Loucy (cell line): ENCODE results near the gene C6orf47.

Experiments
- H2AFZ ChIP-seq: fragments of 200-600 bp; sonication (generic); 2 replicates; pipeline ENCODE4 v1.6.0; 2016; ENCODE audit warnings: antibody characterized with exemption, mild to moderate bottlenecking, low read length, moderate library complexity
- H3F3A ChIP-seq: fragments of 200-600 bp; 2 replicates; pipeline ENCODE4 v1.6.0; 2016; ENCODE audit warnings: antibody characterized with exemption, low read depth, mild to moderate bottlenecking
- H3K27me3 ChIP-seq: fragments of 200-600 bp; sonication (generic); 2 replicates; pipeline ENCODE4 v1.6.1; 2014; ENCODE audit warnings: low read length, mild to moderate bottlenecking; ENCODE audit not compliant: insufficient read depth, poor library complexity, severe bottlenecking
- H3K36me3 ChIP-seq: fragments of 200-600 bp; sonication (generic); 2 replicates; pipeline ENCODE4 v1.6.1; 2016; ENCODE audit warnings: low read length; ENCODE audit not compliant: insufficient read depth
- H3K4me1 ChIP-seq: fragments of 200-600 bp; sonication (generic); 2 replicates; pipeline ENCODE4 v1.5.1; 2014; ENCODE audit warnings: low read length, mild to moderate bottlenecking; ENCODE audit not compliant: insufficient read depth, poor library complexity, severe bottlenecking
- H3K4me2 ChIP-seq: fragments of 200-600 bp; sonication (generic); 2 replicates; pipeline ENCODE4 v1.6.0; 2014; ENCODE audit warnings: antibody characterized with exemption, low read length, low read depth, mild to moderate bottlenecking; ENCODE audit not compliant: poor library complexity, severe bottlenecking
- H3K4me3 ChIP-seq: fragments of 200-600 bp; sonication (generic); 2 replicates; pipeline ENCODE4 v1.5.1; 2014; ENCODE audit warnings: low read length, mild to moderate bottlenecking, mixed read lengths; ENCODE audit not compliant: poor library complexity, severe bottlenecking
- H3K79me2 ChIP-seq: fragments of 200-600 bp; sonication (generic); 2 replicates; pipeline ENCODE4 v1.6.1; 2014; ENCODE audit warnings: low read length; ENCODE audit not compliant: insufficient read depth
- H3K9ac ChIP-seq: fragments of 200-600 bp; sonication (generic); 2 replicates; pipeline ENCODE4 v1.6.0; 2014; ENCODE audit warnings: mild to moderate bottlenecking, low read depth, low read length, moderate library complexity; ENCODE audit not compliant: poor library complexity, severe bottlenecking
- H3K9me2 ChIP-seq: fragments of 200-600 bp; sonication (generic); replicated peaks from 2 replicates; pipeline ENCODE4 v1.6.1; 2016; ENCODE audit warnings: low read depth, low read length, mixed read lengths
- H3K9me3 ChIP-seq: fragments of 200-600 bp; sonication (generic); 2 replicates; pipeline ENCODE4 v1.6.1; 2014; ENCODE audit warnings: mild to moderate bottlenecking, antibody characterized with exemption, low read length, low read depth; ENCODE audit not compliant: insufficient read depth
- H4K20me1 ChIP-seq: fragments of 200-600 bp; sonication (generic); 2 replicates; pipeline ENCODE4 v1.6.0; 2014; ENCODE audit warnings: antibody characterized with exemption, low read length, mild to moderate bottlenecking; ENCODE audit not compliant: insufficient read depth, poor library complexity, severe bottlenecking
- CTCF ChIP-seq: fragments of 200-600 bp; sonication (generic); conservative IDR thresholded peaks from 2 replicates; pipeline ENCODE4 v1.5.1; 2014; ENCODE audit warnings: mild to moderate bottlenecking, antibody characterized with exemption, low read length
- EZH2phosphoT487 ChIP-seq: fragments of 200-600 bp; IDR thresholded peaks from 2 replicates; pipeline ENCODE4 v1.6.1; 2018; ENCODE audit warnings: antibody characterized with exemption, mild to moderate bottlenecking, moderate library complexity, borderline replicate concordance

The C6orf47 gene

DNA sequence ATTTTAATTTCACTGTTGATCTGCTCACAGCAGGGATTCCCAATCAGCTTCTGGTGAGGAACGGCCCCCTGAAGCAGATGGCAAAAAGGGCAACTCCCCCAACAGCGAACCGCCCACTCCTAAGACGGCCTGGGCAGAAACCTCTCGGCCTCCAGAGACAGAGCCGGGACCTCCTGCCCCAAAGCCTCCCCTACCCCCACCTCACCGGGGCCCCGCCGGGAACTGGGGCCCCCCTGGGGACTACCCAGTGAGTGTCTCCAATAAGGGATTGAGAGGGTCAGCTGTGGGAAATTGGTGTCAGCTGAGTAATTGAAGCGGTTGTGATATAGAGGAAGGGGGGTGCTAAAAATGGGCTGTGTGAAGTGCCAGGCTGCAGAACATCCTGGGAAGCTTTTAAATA, 33.6 kb downstream of the C6orf47 start:
- peaks cover 95% of the 10 kb centered on the region for H4K20me1 ChIP-seq
- no peaks in the 10 kb centered on the region for H3K9me2 ChIP-seq
- H3K36me3 ChIP-seq = peaks cover 91% of the 10 kb centered on the region
- H3K4me2 ChIP-seq = peak overlapping the region; percentile 18
- H3K9ac ChIP-seq = no peak overlapping the region
- H3K27me3 ChIP-seq = no peaks in the 10 kb centered on the region
- no peaks in the 10 kb centered on the region for H3K9me3 ChIP-seq
- H3K79me2 ChIP-seq = peaks cover 99% of the 10 kb centered on the region
- TF ChIP-seq EZH2phosphoT487 (no peak), CTCF (no peak)
- no peak overlapping the region for H2AFZ ChIP-seq
- H3K4me1 ChIP-seq = peaks cover 32% of the 10 kb centered on the region
- no peak overlapping the region for H3K4me3 ChIP-seq
- no peaks in the 10 kb centered on the region for H3F3A ChIP-seq

DNA sequence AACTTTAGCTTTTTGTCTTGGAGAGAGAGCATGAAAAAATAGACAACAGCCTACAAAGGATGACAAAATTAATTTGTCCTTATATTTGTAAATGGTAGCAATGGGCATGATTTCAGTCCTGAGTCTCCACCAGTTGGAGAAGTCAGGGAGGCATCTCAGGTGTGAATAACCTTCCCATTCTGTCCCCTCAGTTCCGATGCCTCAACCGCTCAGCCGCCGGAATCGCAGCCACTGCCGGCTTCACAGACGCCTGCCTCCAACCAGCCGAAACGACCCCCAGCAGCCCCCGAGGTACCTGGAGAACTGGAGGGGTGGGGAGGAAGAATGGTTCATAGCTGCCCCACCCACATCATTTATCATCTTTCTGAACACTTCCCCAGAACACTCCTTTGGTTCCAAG, 36.5 kb downstream of the C6orf47 start:
- H3K4me1 ChIP-seq = peaks cover 43% of the 10 kb centered on the region
- peaks cover 10% of the 10 kb centered on the region for H3K27me3 ChIP-seq
- H3K9ac ChIP-seq = peak overlapping the region; percentile 99
- no peak for TF ChIP-seq CTCF
- no peak for TF ChIP-seq EZH2phosphoT487
- peak overlapping the region; percentile 99 for H3K4me2 ChIP-seq
- no peak overlapping the region for H2AFZ ChIP-seq
- no peaks in the 10 kb centered on the region for H3K9me2 ChIP-seq
- H3K4me3 ChIP-seq = peak overlapping the region; percentile 94
- H3K79me2 ChIP-seq = peaks cover 90% of the 10 kb centered on the region
- H3F3A ChIP-seq = peaks cover 2% of the 10 kb centered on the region; the same call in 1 of the 2 replicates
- H3K36me3 ChIP-seq = peaks cover 63% of the 10 kb centered on the region
- H3K9me3 ChIP-seq = no peaks in the 10 kb centered on the region
- H4K20me1 ChIP-seq = peaks cover 82% of the 10 kb centered on the region

- Histone ChIP-seq H4K20me1 (peaks cover 69% of the 10 kb centered on the region), H3K79me2 (peaks cover 88% of the 10 kb centered on the region), H3K9ac (peak overlapping the region; percentile 99), H3K4me3 (peak overlapping the region; percentile 94), H3K36me3 (peaks cover 49% of the 10 kb centered on the region), H3F3A (peaks cover 6% of the 10 kb centered on the region; the same call in 1 of the 2 replicates), H2AFZ (no peak overlapping the region), H3K4me2 (peak overlapping the region; percentile 99), H3K9me3 (no peaks in the 10 kb centered on the region), H3K4me1 (peaks cover 40% of the 10 kb centered on the region), H3K9me2 (no peaks in the 10 kb centered on the region), H3K27me3 (peaks cover 10% of the 10 kb centered on the region)
- TF ChIP-seq EZH2phosphoT487 (no peak), CTCF (no peak)
These were observed 37.9 kb downstream of the C6orf47 start for GRCh38 chr6:31622684-31623091.
